Measurements from ENCODE around the gene ZNF821.
"Not testable (repeated sequence)": the region's sequence is repeated elsewhere in the genome, so short reads cannot be mapped to it uniquely, and the experiment has no call there.

ZNF821 gene

GRCh38 chr16:71902656-71903365, 18.8 kb upstream of the ZNF821 start:
- DNase-seq (ENCODE audit: low read depth): no peak

- DNase-seq (ENCODE audit: low read depth): no peak
Observed at GRCh38 chr16:71899171-71899570, 15.2 kb upstream of the ZNF821 start.

DNA sequence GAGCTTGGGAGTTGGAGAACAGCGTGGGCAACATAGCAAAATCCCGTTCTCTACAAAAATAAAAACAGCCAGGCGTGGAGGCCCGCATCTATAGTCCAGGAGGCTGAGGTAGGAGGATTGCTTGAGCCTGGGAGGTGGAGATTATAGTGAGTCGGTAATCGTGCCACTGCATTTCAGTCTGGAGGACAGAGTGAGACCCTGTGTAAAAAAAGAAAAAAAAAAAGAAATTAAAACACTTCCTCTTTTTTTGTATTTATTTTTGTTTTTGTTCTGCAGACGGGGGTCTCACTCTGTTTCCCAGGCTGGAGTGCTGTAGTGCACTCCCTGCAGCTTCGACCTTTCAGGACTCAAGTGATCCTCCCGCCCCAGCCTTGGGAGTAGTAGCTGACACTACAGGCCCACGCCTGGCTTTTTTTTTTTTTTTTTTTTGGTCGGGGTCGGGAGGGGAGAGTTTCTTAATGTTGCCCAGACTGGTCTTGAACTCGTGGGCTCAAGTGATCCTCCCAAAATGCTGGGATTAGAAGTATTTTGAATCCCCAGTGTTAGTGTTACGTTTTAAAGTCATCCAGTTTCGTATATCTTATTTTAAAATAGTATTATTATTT, 12.9 kb upstream of the ZNF821 start:
- DNase-seq (ENCODE audit: low read depth): no peak

GRCh38 chr16:71895679-71896365, 11.8 kb upstream of the ZNF821 start:
- peak; percentile 59 for DNase-seq (ENCODE audit: low read depth)

GRCh38 chr16:71894921-71895678, 11.1 kb upstream of the ZNF821 start, which contains the start of gene IST1:
Gene IST1 (plus strand): TSS chr16:71895531. CDS start chr16:71915641, 20,110 bp downstream.
- peak; percentile 97 for DNase-seq (ENCODE audit: low read depth)

DNA sequence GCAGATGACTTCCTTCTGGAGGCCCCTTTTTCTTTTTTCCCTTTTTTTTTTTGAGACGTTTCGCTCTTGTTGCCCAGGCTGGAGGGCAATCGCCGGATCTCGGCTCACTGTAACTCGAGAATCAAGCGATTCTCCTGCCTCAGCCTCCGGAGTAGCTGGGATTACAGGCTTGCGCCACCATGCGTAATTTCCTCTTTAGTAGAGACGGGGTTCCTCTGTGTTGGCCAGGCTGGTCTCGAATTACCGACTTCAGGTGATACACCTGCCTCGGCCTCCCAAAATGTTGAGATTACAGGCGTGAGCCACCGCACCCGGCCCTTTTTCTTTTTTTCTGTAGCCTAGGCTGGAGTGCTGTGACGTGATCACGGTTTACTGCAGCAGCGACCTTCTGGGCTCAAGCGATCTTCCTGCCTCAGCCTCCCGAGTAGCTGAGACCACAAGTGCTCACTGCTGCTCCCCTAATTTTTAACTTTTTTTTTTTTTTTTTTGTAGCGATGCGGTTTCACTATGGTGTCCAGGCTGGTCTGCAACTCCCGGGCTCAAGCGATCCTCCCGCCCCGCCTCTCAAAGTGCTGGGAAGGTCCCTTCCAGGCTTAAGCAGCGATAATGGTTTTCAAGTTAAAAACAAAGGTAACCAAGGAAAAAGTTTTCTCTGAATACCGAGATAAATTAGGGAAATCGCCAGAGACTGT, 10.4 kb upstream of the ZNF821 start:
- DNase-seq (ENCODE audit: low read depth): peak; percentile 74

DNA sequence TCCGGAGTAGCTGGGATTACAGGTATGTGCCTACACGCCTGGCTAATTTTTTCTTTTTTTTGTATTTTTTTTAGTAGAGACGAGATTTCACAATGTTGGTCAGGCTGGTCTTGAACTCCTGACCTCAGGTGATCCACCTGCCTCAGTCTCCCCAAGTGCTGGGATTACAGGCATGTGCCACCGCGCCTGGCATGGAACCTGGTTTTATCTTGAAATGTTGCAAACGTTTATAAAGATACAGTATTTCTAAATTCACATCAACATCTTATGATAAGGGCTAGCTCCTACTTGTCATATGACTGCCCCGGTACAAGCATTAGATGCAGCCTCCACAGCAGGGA, 9.9 kb upstream of the ZNF821 start:
- no peak for DNase-seq (ENCODE audit: low read depth)

GRCh38 chr16:71889147-71889546, 5.2 kb upstream of the ZNF821 start:
- no peak for DNase-seq (ENCODE audit: low read depth)

- DNase-seq (ENCODE audit: low read depth): no peak
Observed at GRCh38 chr16:71885261-71885650, 1.3 kb upstream of the ZNF821 start.

- peak; percentile 31 for DNase-seq (ENCODE audit: low read depth)
Observed at GRCh38 chr16:71883168-71883848, 674 bp downstream of the ZNF821 start.

DNA sequence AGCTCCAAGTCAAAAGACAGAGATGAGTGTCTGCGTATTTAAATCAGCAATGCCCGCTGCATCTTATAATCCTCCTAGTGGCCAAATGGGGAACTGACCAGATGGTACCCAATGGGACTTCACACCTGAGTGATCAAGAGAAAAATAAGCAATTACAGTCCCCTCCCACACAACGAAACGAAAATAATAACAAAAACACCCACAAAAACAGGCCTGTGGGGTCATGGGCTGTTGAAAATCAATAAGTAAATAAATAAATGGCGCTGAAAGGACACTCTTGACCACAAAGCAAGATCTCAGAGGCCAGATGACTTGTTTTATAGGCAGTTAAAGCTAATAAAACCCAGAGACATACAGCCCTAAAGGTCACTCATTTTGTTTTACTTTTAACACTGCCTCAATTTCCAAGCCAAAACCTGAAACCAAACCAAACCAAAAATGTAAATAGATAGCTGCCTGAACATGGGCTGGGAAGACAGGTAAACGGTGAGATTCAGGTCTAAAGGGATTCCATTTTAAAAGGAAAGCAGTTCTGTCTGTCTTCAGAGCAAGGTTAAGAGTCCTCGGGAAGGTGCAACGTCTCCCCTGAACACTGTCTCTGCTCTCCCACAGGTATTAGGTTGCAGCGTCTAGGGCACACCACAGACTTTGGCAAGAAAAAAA, 1.3 kb downstream of the ZNF821 start:
- peak; percentile 67 for DNase-seq (ENCODE audit: low read depth)

GRCh38 chr16:71880176-71880575, 3.8 kb downstream of the ZNF821 start:
- DNase-seq (ENCODE audit: low read depth): no peak

DNA sequence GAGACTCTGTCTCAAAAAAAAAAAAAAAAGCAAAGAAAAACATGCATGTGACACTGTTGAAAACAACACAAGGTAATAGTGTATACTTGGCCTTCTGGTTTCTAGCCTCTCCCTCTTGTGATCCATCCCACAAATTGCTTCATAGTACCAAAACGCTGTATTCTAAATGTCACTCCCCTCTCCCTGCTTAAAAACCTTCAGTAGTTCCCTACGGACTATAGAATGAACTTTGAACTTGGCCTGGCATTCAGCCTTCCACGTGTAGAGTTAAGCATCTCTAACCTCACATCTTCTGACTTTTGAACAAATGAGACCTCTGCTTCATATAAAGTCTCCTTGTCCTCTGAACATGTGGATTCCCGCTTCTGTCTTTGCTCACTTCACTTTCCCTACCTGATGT, 5.1 kb downstream of the ZNF821 start:
- no peak for DNase-seq (ENCODE audit: low read depth)

GRCh38 chr16:71873199-71873598, 10.8 kb downstream of the ZNF821 start:
- DNase-seq (ENCODE audit: low read depth): no peak

GRCh38 chr16:71870818-71871217, 13.2 kb downstream of the ZNF821 start:
- no peak for DNase-seq (ENCODE audit: low read depth)

- DNase-seq (ENCODE audit: low read depth): no peak
Observed at GRCh38 chr16:71869089-71869488, 14.9 kb downstream of the ZNF821 start.

GRCh38 chr16:71867939-71868338, 16.0 kb downstream of the ZNF821 start:
- no peak for DNase-seq (ENCODE audit: low read depth)

GRCh38 chr16:71867175-71867574, 16.8 kb downstream of the ZNF821 start:
- not testable (repeated sequence) for DNase-seq (ENCODE audit: low read depth)

DNA sequence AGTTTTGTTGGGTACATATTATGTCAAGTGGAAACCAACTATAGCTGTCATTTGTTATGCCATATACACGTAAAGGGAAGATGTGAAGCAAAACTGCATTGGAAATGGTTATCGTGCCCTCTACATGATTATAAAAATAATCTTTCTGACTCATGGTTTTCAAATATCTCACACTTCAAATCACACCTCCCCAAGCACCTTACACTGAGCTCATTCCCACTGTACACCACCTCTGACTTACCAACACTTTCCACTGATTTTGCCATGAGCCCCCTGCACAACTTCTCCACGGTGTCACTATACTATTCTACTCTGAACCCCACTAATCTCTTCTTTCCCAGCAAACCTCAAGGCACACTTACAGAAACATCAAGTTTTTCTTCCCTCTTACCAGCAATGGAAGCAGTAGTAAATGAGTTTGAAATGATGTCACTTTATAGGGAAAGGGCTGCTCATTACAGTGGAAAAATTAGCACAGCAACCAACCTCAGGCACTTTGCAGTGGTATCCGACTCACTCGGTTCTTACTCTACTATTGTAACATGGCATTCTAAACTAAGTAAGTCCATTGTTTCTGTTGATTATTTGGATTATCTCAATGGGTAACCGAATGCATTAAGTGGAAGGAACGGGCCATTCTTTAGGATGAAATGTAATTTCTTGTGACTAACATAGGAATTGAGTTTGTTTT, 18.7 kb downstream of the ZNF821 start:
- no peak for DNase-seq (ENCODE audit: low read depth)

DNA sequence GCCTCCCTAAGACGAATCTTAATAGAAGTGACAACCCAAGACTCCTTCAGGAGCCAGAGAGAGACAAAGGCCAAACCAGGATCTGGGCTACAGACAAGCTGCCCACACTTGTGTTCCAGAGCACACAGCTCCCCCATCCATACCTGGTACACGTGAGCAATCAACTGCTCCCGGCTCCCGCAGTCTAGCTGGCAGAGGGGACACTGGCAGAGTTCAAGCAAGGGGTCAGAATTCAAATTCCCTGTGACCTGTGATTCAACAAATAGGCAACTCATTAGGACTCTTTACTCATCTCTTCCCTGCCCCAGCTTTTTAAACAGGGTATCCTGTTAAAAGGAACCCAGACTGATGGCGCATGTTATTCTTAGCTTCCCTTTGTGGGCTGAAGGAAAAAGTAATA, 20.0 kb downstream of the ZNF821 start:
- no peak for DNase-seq (ENCODE audit: low read depth)

Measured in EH (cell line).